ENCODE results near the gene C16orf74. TPM values are rescaled to one million over a fixed set of nuclear protein-coding genes. Genes with fewer than 3 reads are reported as not detected.

The C16orf74 gene
- 9.2 and 12.2 TPM in 2 replicates for total RNA-seq

GRCh38 chr16:85750827-85751697, at the start of gene C16orf74:
Gene C16orf74, minus strand, starts transcription at chr16:85751096. Its CDS starts 15,879 bp downstream, at chr16:85735217.

GRCh38 chr16:85799497-85800320, 48.8 kb upstream of the C16orf74 start, which contains the start of the genes COX4I1 and EMC8:
Gene COX4I1, plus strand, starts transcription at chr16:85799695. Its CDS starts 1,511 bp downstream, at chr16:85801206.
Gene EMC8, minus strand, starts transcription at chr16:85799544. Its CDS starts 249 bp downstream, at chr16:85799295.

GRCh38 chr16:85688586-85689284, 62.2 kb downstream of the C16orf74 start, which contains the start of gene GINS2:
Gene GINS2, minus strand, starts transcription at chr16:85688954. Its CDS starts 56 bp downstream, at chr16:85688898.

Other genes with a start within 250 kb of the C16orf74 start
- gene GSE1, start 137.8 kb downstream of the C16orf74 start, total RNA-seq = 13.2 and 27.5 TPM in 2 replicates
- gene GINS2, start 62.1 kb downstream of the C16orf74 start, total RNA-seq = 0.85 and 1.6 TPM in 2 replicates
- 35.9 and 37.2 TPM in 2 replicates for gene EMC8, start 48.4 kb upstream of the C16orf74 start, total RNA-seq
- 602 and 614 TPM in 2 replicates for gene COX4I1, start 48.6 kb upstream of the C16orf74 start, total RNA-seq
- gene IRF8, start 148.1 kb upstream of the C16orf74 start, total RNA-seq = 0.58 TPM in 1 of 2 replicates, not detected in the other

All from pericardium fibroblast (primary cell).